ENCODE data around the gene MPPED2.

DNA sequence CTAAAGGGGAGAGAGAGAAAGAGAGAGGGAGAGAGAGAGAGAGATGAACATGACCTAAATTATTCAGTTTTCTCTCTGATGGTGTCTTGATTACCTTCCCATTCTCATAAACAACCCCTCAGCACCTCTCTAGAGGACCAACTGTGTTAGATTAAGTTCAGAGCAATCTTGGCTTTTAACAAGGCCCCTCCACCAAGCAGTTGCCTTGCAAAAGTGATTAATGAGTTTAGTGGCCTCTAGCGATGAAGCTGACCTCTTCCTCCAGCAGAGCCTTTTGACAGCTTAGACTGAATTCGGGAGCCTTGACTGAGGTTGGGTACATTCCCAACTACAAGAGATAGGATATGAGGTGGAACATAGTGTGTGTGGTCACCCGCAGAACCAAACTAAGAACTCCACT, 197.2 kb downstream of the MPPED2 start:
- TF ChIP-seq, protein P1, sequence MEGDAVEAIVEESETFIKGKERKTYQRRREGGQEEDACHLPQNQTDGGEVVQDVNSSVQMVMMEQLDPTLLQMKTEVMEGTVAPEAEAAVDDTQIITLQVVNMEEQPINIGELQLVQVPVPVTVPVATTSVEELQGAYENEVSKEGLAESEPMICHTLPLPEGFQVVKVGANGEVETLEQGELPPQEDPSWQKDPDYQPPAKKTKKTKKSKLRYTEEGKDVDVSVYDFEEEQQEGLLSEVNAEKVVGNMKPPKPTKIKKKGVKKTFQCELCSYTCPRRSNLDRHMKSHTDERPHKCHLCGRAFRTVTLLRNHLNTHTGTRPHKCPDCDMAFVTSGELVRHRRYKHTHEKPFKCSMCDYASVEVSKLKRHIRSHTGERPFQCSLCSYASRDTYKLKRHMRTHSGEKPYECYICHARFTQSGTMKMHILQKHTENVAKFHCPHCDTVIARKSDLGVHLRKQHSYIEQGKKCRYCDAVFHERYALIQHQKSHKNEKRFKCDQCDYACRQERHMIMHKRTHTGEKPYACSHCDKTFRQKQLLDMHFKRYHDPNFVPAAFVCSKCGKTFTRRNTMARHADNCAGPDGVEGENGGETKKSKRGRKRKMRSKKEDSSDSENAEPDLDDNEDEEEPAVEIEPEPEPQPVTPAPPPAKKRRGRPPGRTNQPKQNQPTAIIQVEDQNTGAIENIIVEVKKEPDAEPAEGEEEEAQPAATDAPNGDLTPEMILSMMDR (IDR thresholded peaks at IDR 0.05; ENCODE audit: extremely low read depth in 1 of 2, insufficient read depth in 1 of 2, low read depth in 1 of 2, low read length in 2 of 2), result no peak
- TF ChIP-seq EZH2 (IDR thresholded peaks at IDR 0.05; ENCODE audit: borderline replicate concordance, low read depth, low read length, severe bottlenecking) (no peak), POLR2A (IDR thresholded peaks at IDR 0.05; ENCODE audit: low read depth, low read length) (no peak)
- TF ChIP-seq, protein P2, sequence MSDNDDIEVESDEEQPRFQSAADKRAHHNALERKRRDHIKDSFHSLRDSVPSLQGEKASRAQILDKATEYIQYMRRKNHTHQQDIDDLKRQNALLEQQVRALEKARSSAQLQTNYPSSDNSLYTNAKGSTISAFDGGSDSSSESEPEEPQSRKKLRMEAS (IDR thresholded peaks at IDR 0.05; ENCODE audit: insufficient read depth, insufficient read length), result no peak
